Measurements from ENCODE around the gene FKTN. TPM values are rescaled to one million over a fixed set of nuclear protein-coding genes. Genes with fewer than 3 reads are reported as not detected.
"Not testable (repeated sequence)": the region's sequence is repeated elsewhere in the genome, so short reads cannot be mapped to it uniquely, and the experiment has no call there.

The FKTN gene
- polyA plus RNA-seq, 1 experiment, result 8.2 TPM

DNA sequence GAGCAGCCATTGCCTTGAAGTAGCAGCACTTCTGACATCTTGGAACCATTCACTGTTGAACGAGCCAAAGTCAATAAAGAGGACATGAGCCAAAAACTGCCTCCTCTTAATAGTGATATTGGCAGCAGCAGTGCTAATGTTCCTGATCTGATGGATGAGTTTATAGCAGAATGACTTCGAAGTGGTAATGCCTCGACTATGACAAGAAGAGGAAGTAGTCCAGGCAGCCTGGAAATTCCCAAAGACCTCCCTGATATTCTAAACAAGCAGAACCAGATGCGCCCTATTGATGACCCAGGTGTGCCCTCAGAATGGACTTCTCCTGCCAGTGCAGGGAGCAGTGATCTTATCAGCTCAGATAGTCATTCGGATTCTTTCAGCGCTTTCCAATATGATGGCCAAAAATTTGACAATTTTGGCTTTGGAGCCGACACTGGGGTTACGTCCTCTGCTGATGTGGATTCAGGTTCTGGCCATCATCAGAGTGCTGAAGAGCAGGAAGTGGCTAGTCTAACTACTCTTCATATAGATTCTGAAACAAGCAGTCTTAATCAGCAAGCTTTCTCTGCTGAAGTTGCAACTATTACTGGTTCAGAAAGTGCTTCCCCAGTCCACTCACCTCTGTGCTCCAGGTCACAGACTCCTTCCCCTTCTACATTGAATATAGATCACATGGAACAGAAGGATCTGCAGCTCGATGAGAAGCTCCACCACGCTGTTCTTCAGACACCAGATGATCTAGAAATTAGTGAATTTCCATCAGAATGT lies 35.1 kb upstream of the FKTN start:
- POLR2A ChIA-PET; H3K4me3 ChIP-seq (ENCODE audit: low read depth, low read length); CTCF ChIA-PET; DNase-seq (ENCODE audit: low read depth); H3K36me3 ChIP-seq (ENCODE audit: control insufficient read depth, insufficient read depth, low read length); H3K27me3 ChIP-seq (ENCODE audit: control insufficient read depth, insufficient read depth, low read length): not testable (repeated sequence)

DNA sequence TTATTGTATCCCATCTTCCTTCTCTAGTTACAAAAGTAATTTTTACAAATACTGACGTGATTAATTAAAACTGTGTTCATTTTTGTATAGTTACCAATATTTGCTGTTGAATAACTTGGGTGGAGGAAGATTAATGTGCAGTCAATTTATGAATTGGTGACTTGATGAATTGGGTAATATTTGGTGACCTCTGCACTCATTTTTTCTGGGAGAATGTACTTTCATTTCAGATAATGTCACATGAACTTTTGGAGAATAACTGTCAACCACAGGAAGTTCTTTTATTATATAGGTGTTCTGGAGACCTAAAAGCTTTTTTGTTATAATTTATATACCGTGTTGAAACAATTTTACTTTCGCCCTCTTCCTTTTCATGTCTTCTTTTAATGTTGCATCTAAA lies 26.4 kb upstream of the FKTN start:
- no peaks in the 10 kb centered on the region for H3K27me3 ChIP-seq (ENCODE audit: control insufficient read depth, insufficient read depth, low read length)
- no peak overlapping the region for H3K4me3 ChIP-seq (ENCODE audit: low read depth, low read length)
- ChIA-PET CTCF (no interaction called here), POLR2A (no interaction called here)
- DNase-seq (ENCODE audit: low read depth), result no peak
- H3K36me3 ChIP-seq (ENCODE audit: control insufficient read depth, insufficient read depth, low read length), result no peaks in the 10 kb centered on the region
- TF ChIP-seq, protein P1, sequence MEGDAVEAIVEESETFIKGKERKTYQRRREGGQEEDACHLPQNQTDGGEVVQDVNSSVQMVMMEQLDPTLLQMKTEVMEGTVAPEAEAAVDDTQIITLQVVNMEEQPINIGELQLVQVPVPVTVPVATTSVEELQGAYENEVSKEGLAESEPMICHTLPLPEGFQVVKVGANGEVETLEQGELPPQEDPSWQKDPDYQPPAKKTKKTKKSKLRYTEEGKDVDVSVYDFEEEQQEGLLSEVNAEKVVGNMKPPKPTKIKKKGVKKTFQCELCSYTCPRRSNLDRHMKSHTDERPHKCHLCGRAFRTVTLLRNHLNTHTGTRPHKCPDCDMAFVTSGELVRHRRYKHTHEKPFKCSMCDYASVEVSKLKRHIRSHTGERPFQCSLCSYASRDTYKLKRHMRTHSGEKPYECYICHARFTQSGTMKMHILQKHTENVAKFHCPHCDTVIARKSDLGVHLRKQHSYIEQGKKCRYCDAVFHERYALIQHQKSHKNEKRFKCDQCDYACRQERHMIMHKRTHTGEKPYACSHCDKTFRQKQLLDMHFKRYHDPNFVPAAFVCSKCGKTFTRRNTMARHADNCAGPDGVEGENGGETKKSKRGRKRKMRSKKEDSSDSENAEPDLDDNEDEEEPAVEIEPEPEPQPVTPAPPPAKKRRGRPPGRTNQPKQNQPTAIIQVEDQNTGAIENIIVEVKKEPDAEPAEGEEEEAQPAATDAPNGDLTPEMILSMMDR (IDR thresholded peaks at IDR 0.05; ENCODE audit: insufficient read depth, low read depth, low read length), result no peak

DNA sequence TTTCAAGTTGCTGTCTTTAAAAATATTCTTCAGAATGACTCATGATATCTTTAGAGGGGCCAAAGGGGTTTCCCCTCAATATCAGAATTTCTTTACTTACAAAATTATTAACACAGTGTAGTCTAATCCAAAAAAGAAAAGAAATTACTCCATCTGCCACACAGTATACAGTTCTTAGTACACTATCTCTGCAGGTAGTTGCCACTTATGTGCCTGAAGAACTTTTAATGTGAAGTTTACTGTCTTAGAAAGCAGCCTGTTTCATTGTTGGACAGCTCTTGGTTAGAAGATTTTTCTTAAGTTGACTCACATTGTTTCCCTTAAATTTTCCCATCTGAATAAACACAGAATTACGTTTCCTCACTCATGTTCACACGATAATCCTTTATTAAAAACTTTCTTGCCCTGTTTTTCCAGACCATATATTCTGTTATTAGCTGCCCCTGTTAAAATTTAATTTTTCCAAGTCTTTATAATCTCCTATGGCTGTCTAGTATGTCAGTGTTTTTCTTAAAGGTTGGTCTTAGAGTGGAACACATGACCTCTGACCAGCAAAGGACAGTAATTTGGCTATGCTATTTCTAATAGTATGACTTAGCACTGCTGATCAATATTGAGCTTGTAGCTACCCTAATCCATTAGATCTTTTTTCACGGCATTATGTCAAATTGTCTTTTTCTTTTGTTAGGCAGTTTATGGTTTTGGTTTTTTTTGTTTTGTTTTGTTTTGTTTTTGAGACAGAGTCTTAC lies 21.8 kb upstream of the FKTN start:
- TF ChIP-seq, protein P1 (IDR thresholded peaks at IDR 0.05; ENCODE audit: insufficient read depth, low read depth, low read length), result no peak
- ChIA-PET CTCF (no interaction called here), POLR2A (no interaction called here)
- Histone ChIP-seq H3K36me3 (ENCODE audit: control insufficient read depth, insufficient read depth, low read length) (no peaks in the 10 kb centered on the region), H3K4me3 (ENCODE audit: low read depth, low read length) (no peak overlapping the region), H3K27me3 (ENCODE audit: control insufficient read depth, insufficient read depth, low read length) (no peaks in the 10 kb centered on the region)
- DNase-seq (ENCODE audit: low read depth), result no peak

DNA sequence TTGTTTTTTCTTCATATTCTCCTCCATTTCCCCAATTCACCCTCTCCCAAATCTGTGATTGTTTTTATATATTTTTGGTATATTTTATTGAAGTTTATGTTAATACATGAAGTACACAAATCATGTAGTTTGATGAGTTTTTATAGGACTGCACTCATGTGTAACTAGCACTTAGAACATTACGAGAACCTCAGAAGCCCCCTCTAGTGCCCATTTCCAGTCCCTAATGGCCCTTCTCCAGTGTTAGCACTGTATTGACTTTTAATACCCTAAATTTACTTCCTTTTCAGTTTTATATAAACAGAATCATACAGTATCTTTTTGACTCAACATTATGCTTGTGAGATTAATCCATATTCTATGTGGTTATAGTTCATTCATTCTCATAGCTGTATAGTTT lies 18.5 kb upstream of the FKTN start:
- ChIA-PET POLR2A (no interaction called here), CTCF (no interaction called here)
- no peaks in the 10 kb centered on the region for H3K36me3 ChIP-seq (ENCODE audit: control insufficient read depth, insufficient read depth, low read length)
- no peaks in the 10 kb centered on the region for H3K27me3 ChIP-seq (ENCODE audit: control insufficient read depth, insufficient read depth, low read length)
- no peak for DNase-seq (ENCODE audit: low read depth)
- no peak overlapping the region for H3K4me3 ChIP-seq (ENCODE audit: low read depth, low read length)
- TF ChIP-seq, protein P1 (IDR thresholded peaks at IDR 0.05; ENCODE audit: insufficient read depth, low read depth, low read length), result no peak

DNA sequence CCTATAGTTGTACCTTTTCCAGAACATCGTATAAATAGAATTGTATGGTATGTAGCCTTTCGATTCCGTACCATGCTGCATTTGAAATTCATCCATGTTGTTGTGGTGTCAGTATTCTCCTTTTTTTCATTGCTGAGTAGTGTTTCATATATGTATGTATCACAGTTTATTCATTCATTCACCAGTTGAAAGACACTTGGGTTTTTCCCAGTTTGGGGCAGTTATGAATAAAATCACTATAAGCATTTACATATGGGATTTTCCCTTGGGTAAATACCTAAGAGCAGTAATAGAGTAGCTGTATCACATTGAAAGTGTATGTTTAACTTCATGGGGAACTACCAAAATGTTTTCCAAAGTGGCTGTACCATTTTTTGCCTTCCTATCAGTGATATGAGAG lies 16.1 kb upstream of the FKTN start:
- H3K27me3 ChIP-seq (ENCODE audit: control insufficient read depth, insufficient read depth, low read length), result no peaks in the 10 kb centered on the region
- no peaks in the 10 kb centered on the region for H3K36me3 ChIP-seq (ENCODE audit: control insufficient read depth, insufficient read depth, low read length)
- CTCF ChIA-PET, result no interaction called here
- POLR2A ChIA-PET, result no interaction called here
- DNase-seq (ENCODE audit: low read depth), result no peak
- TF ChIP-seq, protein P1 (IDR thresholded peaks at IDR 0.05; ENCODE audit: insufficient read depth, low read depth, low read length), result no peak
- no peak overlapping the region for H3K4me3 ChIP-seq (ENCODE audit: low read depth, low read length)
